Endothelial cell (in vitro differentiated cells): ENCODE results near the gene PLXNA3. TPM values are rescaled to one million over a fixed set of nuclear protein-coding genes. Genes with fewer than 3 reads are reported as not detected.
A peak's percentile ranks its signal among the peaks of the same experiment; 100 is the strongest.

Source experiments
- DNase-seq: peaks from one replicate; pipeline ENCODE4 v3.0.0; 2021; ENCODE audit warnings: low spot score
- H3K27ac Mint-ChIP-seq: one replicate; pipeline ENCODE4 v1.8.0; 2021; ENCODE audit warnings: mixed read lengths, inconsistent platforms; ENCODE audit not compliant: unreplicated experiment
- H3K27me3 Mint-ChIP-seq: one replicate; pipeline ENCODE4 v1.8.0; 2021; ENCODE audit warnings: mild to moderate bottlenecking, moderate library complexity, mixed read lengths, inconsistent platforms; ENCODE audit not compliant: unreplicated experiment
- H3K36me3 Mint-ChIP-seq: one replicate; pipeline ENCODE4 v1.8.0; 2021; ENCODE audit warnings: mild to moderate bottlenecking, low read depth, mixed read lengths, inconsistent platforms; ENCODE audit not compliant: unreplicated experiment
- H3K4me1 Mint-ChIP-seq: one replicate; pipeline ENCODE4 v1.8.0; 2021; ENCODE audit warnings: mild to moderate bottlenecking, mixed read lengths, inconsistent platforms; ENCODE audit not compliant: unreplicated experiment
- H3K4me3 Mint-ChIP-seq: one replicate; pipeline ENCODE4 v1.8.0; 2021; ENCODE audit warnings: mild to moderate bottlenecking, mixed read lengths, inconsistent platforms; ENCODE audit not compliant: unreplicated experiment
- H3K9me3 Mint-ChIP-seq: one replicate; pipeline ENCODE4 v1.8.0; 2021; ENCODE audit warnings: mixed read lengths, inconsistent platforms; ENCODE audit not compliant: unreplicated experiment
- CTCF ChIP-seq: fragments of 200-600 bp; sonication (generic); IDR thresholded peaks from one replicate; pipeline ENCODE4 v1.5.0; 2021; ENCODE audit warnings: antibody characterized with exemption; ENCODE audit not compliant: unreplicated experiment
- total RNA-seq: library from RNA; stranded (reverse); fragmentation: NEBNext Ultra II Directional; extraction: Animal tissue kit (Norgen Biotek cat#: 25700); gene quantifications from one replicate; pipeline ENCODE4 v1.2.1, GENCODE V29; 2021; ENCODE audit not compliant: unreplicated experiment

Gene PLXNA3
- total RNA-seq, 1 donor from 2014 or later, result 54.5 TPM

- H3K27ac Mint-ChIP-seq, result no peak overlapping the region
- no peaks in the 10 kb centered on the region for H3K27me3 Mint-ChIP-seq
- no peaks in the 10 kb centered on the region for H3K9me3 Mint-ChIP-seq
- peaks cover 2% of the 10 kb centered on the region for H3K4me1 Mint-ChIP-seq
- H3K4me3 Mint-ChIP-seq, result peak overlapping the region; percentile 89
- H3K36me3 Mint-ChIP-seq, result no peaks in the 10 kb centered on the region
- TF ChIP-seq CTCF, result no peak
- no peak for DNase-seq
Measured at GRCh38 chrX:154515090-154515965, 57.2 kb downstream of the PLXNA3 start.

GRCh38 chrX:154515966-154516655 lies 58.0 kb downstream of the PLXNA3 start, which contains the start of gene FAM3A:
Gene FAM3A (minus strand): TSS chrX:154516232. CDS start chrX:154515772, 460 bp downstream.
- peak within 1 kb of the TSS; percentile 92 for H3K27ac Mint-ChIP-seq
- DNase-seq, result peak; percentile 92
- no peak for TF ChIP-seq CTCF
- H3K4me3 Mint-ChIP-seq, result peak within 1 kb of the TSS; percentile 89
- no peaks in the 10 kb centered on the region for H3K36me3 Mint-ChIP-seq
- H3K9me3 Mint-ChIP-seq, result no peaks in the 10 kb centered on the region
- H3K27me3 Mint-ChIP-seq, result no peaks in the 10 kb centered on the region
- peaks cover 2% of the 10 kb centered on the region for H3K4me1 Mint-ChIP-seq

- Mint-ChIP-seq H3K36me3 (no peaks in the 10 kb centered on the region), H3K9me3 (no peaks in the 10 kb centered on the region), H3K4me3 (peak overlapping the region; percentile 84), H3K27me3 (no peaks in the 10 kb centered on the region), H3K4me1 (peaks cover 2% of the 10 kb centered on the region), H3K27ac (peak overlapping the region; percentile 92)
- no peak for DNase-seq
- no peak for TF ChIP-seq CTCF
Measured at GRCh38 chrX:154516656-154517100, 58.6 kb downstream of the PLXNA3 start.

- Mint-ChIP-seq H3K36me3 (no peaks in the 10 kb centered on the region), H3K4me1 (peaks cover 2% of the 10 kb centered on the region), H3K27me3 (no peaks in the 10 kb centered on the region), H3K4me3 (no peak overlapping the region), H3K27ac (no peak overlapping the region), H3K9me3 (no peaks in the 10 kb centered on the region)
- no peak for DNase-seq
- TF ChIP-seq CTCF, result no peak
Measured at GRCh38 chrX:154517101-154517781, 59.2 kb downstream of the PLXNA3 start.
